ENCODE results near the gene ACSL1.
A peak's percentile ranks its signal among the peaks of the same experiment; 100 is the strongest.
"Not testable (repeated sequence)": the region's sequence is repeated elsewhere in the genome, so short reads cannot be mapped to it uniquely, and the experiment has no call there.

The ACSL1 gene

GRCh38 chr4:184760681-184761080 lies 65.1 kb downstream of the ACSL1 start:
- DNase-seq (ENCODE audit: low read depth in 1 of 2, low spot score in 1 of 2), result no peak

GRCh38 chr4:184757810-184758209 lies 68.0 kb downstream of the ACSL1 start:
- DNase-seq (ENCODE audit: low read depth in 1 of 2, low spot score in 1 of 2), result no peak

DNA sequence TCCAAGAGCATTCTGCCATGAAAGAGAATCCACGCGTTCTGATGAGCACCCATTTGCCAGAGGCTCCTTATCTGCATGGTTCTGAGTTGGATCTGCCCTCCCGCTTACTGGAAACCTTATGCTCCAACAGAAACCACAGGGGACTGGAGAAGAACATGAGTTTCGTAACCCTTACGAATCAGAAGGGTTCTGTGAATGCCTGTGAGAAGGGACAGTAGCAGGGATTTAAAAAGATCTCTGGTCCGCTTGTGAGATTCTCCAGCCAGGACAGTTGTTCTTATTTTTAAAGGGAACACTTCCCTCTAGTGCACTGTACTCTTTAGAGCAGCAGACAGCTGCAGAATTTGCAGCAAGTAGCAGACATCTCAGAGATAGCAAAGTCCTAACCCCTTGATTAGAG lies 69.4 kb downstream of the ACSL1 start:
- no peak for DNase-seq (ENCODE audit: low read depth in 1 of 2, low spot score in 1 of 2)

DNA sequence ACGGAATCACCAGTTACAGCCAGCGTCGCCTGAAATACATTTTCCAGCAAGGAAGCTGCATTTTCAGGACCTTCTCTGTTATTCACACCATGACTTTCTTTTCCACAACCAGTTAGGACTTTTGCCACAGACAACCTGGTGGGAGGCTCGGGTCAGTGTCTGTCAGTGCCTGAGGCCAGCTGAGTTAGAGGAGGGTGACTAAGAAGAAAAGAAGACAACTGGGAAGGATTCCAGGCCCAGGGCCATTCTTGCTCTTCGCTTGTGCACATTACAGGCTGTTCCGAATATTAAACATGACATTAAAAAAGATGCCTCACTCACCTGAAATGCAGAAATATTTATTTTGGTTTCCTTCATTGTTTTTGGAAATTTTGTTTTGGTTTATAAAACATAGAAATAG lies 70.5 kb downstream of the ACSL1 start:
- DNase-seq (ENCODE audit: low read depth in 1 of 2, low spot score in 1 of 2), result no peak

DNA sequence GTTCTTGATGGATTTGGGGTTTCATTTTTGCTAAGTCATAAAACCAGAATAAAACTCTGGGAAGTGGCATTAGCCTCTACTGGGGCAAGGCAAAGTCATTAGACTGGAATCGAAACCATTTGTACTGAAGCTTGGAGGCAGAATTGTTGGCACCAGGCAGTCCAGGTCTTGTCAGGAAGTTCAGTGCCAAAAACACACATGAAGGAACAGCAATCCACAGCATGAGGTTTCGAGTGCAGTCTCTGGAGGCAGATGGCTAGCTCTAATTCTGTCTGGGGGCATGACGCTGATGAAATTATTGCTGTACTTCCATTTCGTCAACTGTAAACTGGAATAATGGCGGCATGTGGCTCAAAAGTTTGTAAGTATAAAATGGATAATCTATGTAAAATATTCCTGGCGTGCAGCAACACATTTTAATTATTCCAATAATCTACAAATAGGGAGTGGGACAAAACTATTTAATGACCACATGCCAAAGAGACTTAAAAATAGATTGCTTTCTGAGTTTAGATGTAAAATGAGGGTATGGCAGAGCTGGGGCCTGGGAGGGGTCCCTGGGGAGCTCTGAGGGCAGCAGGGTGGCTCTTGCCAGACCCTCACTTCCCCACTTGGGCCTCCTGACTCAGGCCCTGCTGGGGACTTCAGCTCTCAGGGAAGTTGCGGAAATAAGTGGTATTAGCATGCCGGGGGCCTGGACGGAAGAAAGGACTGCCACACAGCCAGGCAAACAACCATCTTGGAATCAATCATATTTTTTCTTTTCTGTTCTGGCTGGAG lies 73.1 kb downstream of the ACSL1 start:
- DNase-seq (ENCODE audit: low read depth in 1 of 2, low spot score in 1 of 2), result no peak

DNA sequence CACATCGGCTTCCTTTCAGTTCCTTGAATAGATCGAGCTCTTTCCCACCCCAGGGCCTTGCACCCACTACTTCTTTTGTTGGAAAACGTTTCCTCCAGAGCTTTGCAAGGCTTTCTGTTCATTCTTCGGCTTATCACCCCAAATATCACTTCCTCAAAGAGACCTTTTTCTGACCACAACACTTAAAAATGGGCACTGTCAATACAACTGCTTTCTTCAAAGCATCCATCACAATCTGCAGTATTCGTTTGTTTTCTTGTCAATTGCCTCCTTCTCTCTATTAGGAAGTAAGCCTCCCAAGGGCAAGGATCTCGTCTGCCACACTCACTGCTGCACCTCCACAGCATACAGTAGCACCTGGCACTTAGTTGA lies 74.2 kb downstream of the ACSL1 start:
- no peak for DNase-seq (ENCODE audit: low read depth in 1 of 2, low spot score in 1 of 2)

- DNase-seq (ENCODE audit: low read depth in 1 of 2, low spot score in 1 of 2), result no peak
Observed at GRCh38 chr4:184750926-184751584, 74.7 kb downstream of the ACSL1 start.

- DNase-seq (ENCODE audit: low read depth in 1 of 2, low spot score in 1 of 2), result no peak
Observed at GRCh38 chr4:184748251-184748652, 77.5 kb downstream of the ACSL1 start.

- no peak for DNase-seq (ENCODE audit: low read depth in 1 of 2, low spot score in 1 of 2)
Observed at GRCh38 chr4:184747034-184747830, 78.5 kb downstream of the ACSL1 start.

DNA sequence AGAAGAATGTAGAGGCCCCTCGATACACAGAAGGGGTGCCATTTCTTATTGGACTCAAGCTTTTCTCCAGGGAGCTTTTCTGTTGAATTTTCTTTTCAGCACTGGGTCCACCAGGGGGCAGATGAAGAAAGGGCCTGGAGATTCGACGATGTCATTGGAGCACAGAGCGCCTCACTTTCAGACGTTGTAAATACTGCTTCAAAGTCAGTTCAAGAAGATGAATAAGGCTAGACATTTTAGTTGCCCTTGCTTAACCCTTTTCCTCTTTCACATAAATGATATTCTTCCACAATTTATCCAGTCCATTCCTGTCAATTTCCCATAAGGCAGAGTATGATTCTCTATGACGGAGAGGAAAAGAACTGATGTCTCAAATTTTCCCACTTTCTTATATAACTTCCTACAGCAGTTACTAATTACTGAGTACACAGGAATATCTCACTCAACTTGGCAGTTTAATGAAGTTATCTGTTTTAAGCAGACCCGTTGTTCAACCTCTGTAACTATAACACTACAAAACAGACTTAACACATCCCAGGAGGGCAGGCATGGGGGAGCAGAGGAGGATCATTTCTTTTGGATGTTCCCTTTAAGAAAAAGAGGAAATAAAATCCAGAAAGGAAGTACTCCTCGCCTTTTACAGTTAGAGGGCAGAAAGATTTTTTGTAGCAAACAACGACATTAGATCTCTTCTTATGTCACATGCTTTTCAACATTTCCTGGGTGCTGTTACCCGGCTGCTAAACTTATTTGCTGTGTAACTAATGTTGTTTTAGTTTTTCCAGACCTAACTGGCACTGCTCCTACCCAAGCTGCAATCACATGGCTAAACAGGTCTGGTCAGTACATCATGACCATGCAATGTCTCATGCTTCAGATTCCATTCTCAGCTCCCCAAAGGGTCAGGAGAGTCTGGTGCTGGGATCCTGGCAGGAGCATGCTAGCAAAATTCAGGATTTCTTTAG lies 79.7 kb downstream of the ACSL1 start:
- DNase-seq (ENCODE audit: low read depth in 1 of 2, low spot score in 1 of 2), result peak; percentile 42

DNA sequence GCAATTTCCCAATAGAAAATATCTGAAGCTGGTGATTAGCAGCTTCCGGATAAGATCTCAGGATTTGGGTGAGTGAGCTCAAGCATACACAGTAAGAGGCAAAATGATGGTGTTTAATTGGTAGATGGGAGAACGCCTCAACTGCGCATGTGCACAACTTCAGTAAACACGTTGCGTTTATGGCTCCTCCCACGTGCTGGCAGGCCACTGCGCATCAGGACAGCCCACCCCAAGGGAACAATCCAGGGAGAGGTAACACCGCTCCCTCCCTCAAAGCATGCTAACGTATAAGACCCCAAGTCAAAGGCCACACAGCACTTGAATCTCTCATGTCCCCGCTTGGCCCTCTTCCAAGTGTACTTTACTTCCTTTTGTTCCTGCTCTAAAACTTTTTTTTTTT lies 81.5 kb downstream of the ACSL1 start:
- no peak for DNase-seq (ENCODE audit: low read depth in 1 of 2, low spot score in 1 of 2)

DNA sequence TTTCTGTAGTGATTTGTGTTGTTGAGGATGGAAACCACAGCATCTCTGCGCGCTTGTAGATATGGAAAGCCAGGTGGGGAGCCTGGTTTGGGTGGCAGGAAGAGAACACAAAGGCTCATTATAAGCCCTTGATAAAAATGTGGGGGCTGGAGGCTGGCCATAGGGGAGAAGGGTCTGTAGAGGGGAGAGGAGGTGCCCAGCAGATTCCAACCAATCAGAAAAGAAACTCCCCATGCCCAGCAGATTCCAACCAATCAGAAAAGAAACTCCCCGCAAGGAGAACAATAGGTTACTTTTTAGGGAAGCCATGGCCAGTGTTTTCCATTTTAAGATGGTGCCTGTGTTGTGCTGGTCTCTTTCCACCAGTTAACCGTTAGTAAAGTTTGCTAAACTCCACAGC lies 82.1 kb downstream of the ACSL1 start:
- no peak for DNase-seq (ENCODE audit: low read depth in 1 of 2, low spot score in 1 of 2)

- not testable (repeated sequence) for DNase-seq (ENCODE audit: low read depth in 1 of 2, low spot score in 1 of 2)
Observed at GRCh38 chr4:184741651-184742050, 84.1 kb downstream of the ACSL1 start.

DNA sequence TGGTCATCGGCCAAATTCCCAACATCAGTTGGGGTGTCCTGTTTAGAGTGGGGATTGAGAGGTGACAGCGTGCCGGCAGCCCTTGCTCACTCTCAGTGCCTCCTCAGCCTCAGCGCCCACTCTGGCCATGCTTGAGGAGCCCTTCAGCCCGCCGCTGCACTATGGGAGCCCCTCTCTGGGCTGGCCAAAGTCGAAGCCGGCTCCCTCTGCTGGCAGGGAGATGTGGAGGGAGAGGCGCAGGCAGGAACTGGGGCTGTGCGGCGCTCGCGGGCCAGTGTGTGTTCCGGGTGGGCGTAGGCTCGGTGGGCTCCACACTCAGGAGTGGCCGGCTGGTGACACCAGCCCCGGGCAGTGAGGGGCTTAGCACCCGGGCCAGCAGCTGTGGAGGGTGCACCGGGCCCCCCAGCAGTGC lies 84.8 kb downstream of the ACSL1 start:
- no peak for DNase-seq (ENCODE audit: low read depth in 1 of 2, low spot score in 1 of 2)

DNA sequence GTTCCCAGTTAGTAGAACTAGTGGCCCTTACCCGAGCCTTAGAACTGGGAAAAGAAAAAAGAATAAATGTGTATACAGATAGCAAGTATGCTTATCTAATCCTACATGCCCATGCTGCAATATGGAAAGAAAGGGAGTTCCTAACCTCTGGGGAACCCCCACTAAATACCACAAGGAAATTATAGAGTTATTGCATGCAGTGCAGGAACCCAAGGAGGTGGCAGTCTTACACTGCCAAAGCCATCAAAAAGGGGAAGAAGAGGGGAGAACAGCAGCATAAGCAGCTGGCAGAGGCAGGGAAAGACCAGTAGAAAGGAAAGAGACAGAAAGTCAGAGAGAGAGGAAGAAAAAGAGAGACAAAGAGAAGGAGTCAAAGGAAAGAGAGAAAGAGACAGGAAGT lies 86.2 kb downstream of the ACSL1 start:
- DNase-seq (ENCODE audit: low read depth in 1 of 2, low spot score in 1 of 2), result not testable (repeated sequence)

DNA sequence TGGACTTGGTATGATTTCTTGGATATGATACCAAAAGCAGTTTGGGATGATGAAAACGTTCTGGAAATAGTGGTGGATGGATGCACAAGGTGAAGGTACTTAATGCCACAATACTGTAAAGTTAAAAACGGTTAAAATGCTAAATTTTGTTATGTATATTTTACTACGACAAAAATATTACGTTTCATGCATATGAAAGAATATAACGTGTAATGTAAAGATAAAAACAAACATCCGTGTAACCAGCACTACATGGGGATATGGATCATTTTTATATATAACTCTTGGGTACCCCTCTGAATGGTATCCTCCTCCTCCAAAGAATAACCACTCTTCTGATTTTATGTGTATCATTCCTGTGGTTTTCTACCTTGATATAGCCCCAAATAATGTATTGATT lies 91.0 kb downstream of the ACSL1 start:
- DNase-seq (ENCODE audit: low read depth in 1 of 2, low spot score in 1 of 2), result no peak

GRCh38 chr4:184733654-184734524 lies 91.9 kb downstream of the ACSL1 start, which contains the start of gene CENPU:
Gene CENPU, minus strand, starts transcription at chr4:184734096. Its CDS starts 34 bp downstream, at chr4:184734062.
- DNase-seq (ENCODE audit: low read depth in 1 of 2, low spot score in 1 of 2), result peak; percentile 91 to 92

- DNase-seq (ENCODE audit: low read depth in 1 of 2, low spot score in 1 of 2), result no peak
Observed at GRCh38 chr4:184732126-184732525, 93.6 kb downstream of the ACSL1 start.

GRCh38 chr4:184731056-184731455 lies 94.7 kb downstream of the ACSL1 start:
- DNase-seq (ENCODE audit: low read depth in 1 of 2, low spot score in 1 of 2), result no peak

- DNase-seq (ENCODE audit: low read depth in 1 of 2, low spot score in 1 of 2), result no peak
Observed at GRCh38 chr4:184729946-184730345, 95.8 kb downstream of the ACSL1 start.

All from stimulated activated CD4-positive, alpha-beta T cell treated with anti-CD3 and anti-CD28 coated beads, Interleukin-15, amount 100 ng/mL, for 1 hour (primary cell).